Measurements from ENCODE around the gene NOL3.
"Not testable (repeated sequence)": the region's sequence is repeated elsewhere in the genome, so short reads cannot be mapped to it uniquely, and the experiment has no call there.

The NOL3 gene

DNA sequence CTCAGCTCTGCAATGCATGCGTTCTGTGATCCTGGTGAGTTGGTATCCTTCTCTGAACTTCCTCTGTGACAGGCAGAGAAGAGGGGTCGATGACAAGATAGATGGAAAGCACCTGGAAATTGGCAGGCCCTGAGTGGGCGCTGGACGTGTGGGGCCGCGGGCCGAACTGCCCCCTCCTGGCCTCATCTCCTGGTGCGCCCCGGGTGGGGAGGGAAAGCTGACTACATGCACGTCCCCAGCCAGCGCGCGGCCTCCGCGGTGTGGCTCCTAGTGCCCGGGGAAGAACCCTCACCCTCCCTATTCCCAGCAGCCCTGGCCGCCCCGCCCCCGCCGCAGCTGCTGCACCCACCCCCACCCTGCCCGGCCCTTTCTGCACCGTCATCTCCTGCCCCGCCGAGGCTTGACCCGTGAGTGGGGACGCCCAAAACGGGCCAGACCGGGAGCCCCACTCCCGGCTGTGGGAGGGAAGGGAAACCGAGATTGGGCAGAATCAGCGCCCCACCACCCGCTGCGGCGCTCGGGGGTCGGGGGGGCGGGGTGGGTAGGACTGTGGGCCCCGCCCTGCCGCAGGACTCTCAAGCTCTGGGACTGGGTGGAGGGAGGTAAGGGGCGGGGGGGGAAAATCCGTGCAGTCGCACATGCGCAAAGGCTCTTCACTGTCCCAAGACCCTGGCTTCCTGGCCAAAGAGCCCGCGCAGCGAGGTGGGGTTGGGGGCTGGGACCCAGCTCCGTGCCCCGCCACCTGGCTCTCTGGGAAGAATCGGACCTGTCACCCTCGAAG is at the start of gene NOL3:
Gene NOL3 (plus strand): TSS at position 371 of the 781 bp plus-strand sequence.
- DNase-seq = peak; percentile 75

GRCh38 chr16:67122799-67123198 is 47.5 kb upstream of the NOL3 start:
- not testable (repeated sequence) for DNase-seq

DNA sequence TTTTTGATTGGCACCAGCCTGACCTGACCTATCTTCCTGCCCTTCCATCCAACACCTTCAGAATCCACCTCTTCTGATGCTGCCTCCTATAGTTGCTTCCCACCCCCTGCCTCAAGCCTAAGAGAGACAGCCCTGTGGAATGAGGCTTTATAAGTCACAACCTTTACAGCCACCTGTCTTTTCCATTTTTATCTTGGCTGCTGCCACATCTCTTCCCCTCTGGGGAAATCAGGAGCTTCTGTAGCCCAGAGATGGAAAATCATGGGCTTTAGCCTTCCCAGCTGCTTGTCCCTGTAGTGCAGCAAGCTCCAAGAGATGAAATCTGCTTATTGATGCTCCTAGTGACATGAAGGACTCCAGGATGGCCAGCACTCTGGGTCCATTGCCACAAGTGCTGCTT is 41.9 kb upstream of the NOL3 start:
- no peak for DNase-seq

GRCh38 chr16:67128887-67129286 is 41.5 kb upstream of the NOL3 start:
- DNase-seq = no peak

DNA sequence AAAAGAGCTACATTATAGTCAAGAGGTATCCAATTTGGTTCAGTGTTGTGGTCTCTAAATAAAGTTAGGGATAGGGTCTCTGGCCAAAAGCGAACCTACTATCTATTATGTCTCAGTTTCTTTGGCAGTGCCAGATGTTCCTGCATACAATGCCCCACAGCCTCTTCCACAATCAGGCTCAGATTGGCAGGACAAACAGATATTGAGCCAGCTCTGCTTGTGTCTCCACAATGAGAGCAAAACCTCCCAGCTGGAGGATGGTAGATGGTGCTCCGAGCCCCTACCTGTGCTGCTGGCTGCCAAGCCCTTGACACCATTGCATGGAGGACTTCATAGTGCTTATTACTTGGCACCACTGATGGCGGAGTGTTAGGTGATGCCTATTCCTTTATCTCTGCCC is 40.9 kb upstream of the NOL3 start:
- DNase-seq = no peak

DNA sequence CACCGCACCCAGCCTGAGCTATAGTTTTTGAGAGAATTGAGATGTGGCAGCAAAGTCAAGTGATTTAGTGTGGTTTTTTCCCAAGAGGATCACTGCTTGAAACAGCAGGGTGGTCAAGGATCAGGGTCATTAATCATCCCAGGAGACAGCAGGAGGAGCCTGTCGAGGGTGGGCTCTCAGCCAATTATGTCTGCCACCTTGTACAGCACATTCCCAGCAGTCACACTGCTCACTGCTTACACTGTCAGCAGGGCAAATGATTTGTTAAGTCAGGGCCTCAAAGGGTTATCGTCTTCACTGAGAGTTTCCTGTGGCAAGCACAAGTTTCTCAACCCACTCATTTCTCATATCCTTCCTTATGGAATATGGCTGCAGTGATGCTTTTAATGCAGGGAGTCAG is 32.7 kb upstream of the NOL3 start:
- DNase-seq = no peak

DNA sequence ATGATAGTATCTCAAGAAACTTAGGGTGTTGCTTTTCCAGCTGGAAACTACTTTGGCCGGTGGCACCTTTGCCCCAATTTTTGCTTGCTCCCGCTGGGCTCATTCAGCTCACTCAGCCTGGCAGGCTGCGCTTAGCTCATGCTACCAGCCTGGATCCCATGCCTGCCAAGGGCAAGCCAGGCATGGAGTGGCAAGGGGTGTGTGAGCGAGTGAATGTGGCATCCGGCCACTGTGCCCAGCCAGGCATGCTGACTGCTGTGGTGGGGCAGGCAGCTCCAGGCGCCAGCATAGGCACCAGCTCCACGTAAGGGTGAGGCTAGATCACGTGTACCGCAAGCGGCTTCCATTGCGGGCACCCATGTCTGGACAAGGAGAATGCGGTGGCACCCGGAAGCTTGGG is 28.9 kb upstream of the NOL3 start:
- DNase-seq = no peak

DNA sequence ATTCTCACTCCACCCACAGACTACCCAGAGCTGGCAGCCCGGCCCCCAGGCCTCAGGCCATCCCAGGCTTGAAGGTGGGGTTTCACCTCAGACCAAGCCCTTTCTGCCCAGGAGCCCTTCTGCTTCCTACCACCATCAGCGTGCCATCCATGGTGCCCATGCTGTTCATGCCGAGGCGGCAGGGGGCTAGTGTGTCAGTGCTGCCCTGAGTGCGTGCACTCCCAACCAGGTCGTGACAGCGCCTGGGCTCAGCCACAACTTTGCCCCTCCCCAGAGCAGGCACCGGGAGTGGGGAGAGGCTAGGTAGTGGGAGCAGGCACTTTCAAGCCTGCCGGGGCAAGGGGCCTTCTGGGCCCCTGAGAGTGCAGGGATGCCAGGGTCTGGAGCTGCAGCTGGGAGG is 28.0 kb upstream of the NOL3 start:
- no peak for DNase-seq

DNA sequence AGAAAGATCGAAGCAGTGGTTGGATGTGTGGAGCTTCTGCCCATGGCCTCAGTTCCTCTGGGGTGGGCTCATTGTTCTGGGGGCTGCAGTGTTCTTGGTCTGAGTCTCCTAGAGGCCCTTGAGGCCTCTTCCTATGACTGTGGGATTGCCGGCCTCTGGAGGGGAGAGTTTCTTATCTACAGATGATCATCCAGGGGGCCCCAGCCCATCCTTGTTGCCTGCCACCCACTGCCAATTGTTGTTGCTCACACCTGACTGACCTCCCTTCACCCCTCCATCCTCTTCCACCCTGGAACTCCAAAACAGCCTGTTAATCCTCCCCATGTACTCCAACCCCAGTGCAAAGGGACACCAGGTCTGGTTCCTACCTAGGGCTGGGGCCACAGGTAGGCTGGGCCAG is 25.4 kb upstream of the NOL3 start:
- DNase-seq = no peak

DNA sequence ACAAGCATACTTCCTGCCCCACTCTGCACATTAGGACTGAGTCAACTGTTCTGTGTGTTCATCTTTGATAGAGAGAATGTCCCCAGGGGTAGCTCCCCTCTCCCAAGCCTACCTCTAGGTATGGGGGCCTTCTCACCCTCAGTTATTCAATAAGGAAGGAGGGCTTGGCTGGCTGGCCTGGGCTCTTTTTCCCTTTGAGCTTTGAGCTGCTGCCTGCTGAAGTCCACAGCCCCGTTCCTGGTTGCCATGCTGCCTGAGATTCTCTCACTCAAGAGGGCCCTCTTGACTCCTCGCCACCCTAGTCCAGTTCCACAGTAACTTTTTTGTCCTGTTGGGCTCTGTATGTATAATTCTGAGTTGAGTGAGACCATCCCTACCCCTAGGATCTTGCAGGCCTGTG is 24.6 kb upstream of the NOL3 start:
- DNase-seq = no peak

DNA sequence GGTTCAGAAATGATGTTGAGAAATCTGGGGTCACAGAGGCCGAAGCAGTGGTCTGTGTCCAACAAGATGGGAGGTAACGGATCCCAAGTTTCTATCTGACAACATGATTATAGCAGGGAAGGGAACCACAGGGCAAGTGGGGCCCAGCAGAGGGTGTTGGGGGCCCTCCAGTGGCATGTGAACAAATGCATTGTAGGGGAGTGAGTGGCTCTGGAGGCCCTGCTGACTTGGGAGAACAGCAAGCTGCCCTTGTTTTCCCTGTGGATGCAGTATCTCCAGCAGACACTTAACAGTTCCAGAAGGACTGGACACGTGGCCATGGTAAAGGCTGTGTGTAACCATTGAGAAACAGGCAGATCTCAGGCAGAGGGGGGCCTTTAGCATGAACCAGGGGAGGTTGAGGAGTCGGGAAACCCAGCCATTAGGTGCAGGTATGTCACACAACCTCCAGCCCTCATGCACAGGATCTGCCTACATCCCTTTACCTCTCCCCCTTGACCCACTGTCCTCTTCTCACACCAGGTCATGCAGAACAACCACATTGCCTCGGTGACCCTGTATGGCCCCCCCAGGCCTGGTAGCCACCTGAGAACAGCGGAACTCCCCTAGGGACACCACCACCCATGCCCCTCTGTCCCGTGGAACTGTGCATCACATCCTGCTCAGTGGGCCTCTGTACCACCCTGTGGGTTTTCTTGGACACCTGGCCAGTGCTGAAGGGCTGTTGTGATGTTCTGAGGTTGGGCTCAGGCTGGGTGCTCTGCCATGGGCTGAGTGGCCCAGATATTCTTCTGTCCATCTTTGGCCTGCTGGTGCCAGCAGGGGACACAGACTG is 23.6 kb upstream of the NOL3 start:
- no peak for DNase-seq

DNA sequence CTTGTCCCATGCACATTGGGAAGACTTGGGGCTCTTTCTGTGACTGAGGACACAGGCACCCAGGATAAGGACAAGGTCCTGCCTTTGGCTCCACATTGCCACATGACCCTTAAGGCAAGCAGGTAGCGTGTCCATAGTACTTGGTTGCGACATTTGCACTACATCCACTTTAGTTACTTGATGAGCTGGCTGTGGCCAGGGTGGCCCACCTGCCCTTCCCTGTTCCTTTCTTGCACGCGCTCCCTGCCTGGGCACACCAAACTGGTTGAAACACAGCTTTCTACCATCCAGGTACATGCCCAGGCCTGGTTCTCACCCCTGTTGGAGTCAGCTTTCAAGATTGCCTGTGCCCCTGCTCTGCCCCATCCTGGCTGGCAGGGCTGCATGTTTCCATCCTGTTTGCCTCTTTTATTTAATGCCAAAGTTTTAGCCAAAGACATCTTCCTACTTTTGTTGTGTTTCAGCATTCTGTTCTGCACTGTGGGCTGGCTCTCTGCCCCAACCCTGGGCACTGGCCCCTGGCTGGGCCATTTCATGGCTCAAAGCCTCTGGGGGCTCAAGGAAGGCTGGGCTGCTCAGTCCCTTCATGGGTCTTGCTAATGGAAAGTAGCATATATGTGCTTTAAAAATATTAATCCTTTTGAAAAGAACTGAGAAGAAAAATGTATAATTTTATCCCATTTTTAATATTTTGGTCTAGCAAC is 22.7 kb upstream of the NOL3 start:
- DNase-seq = no peak

DNA sequence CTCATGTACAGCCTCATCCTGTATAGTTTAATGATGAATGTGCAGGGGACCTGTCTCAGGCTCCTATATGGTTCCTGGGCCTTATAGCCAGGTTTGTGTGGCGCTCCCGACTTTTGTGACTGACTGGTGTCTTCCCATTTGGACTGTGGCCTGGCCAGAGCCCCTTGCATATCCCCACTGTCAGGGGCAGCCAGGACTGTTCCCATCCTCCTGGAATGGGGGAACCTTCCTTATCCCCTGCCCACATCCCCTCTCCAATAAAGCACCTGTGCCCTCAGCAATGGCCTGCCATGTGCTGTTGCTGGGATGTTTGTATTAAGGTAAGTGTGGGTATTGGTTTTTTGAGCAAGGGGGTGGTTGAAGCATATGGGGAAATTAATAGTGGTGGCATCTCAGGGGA is 22.1 kb upstream of the NOL3 start:
- no peak for DNase-seq

GRCh38 chr16:67148656-67149275 is 21.6 kb upstream of the NOL3 start:
- DNase-seq = no peak

DNA sequence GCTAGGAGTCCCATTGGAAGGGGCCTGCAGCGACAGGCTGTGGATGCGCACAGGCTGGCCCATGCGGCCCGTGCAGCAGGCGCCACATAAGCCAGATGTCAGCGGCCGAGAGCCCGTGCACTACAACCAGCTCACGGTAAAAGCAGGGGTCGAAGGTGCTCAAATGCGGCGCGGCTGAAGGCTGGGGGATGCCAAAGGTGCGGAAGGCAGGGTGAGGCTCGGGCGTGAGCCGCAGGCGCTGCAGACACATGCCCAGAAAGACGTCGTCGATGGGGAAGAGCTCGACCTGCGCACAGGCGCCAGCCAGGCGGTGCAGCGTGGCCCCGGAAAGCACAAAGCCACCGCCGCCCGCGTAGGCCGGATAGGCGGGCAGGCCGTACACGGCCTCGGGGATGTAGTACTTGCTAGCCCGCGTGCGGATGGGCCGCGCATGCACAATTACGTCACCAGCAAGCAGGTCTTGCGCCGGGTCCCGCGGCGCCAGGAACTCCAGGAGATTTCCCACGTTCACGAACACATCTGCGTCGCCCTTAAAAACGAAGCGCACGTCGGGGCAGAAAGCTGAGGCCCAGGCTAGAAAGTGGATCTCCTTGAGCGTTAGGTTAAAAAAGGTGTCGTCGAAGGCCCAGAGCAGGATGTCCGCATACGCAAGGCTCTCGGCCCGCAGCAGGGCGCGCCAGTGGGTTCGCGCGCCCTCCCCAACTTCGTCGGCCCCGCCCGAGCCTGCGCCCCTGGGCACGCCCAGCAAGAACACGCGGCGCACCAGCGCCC is 20.9 kb upstream of the NOL3 start:
- DNase-seq = no peak

- peak; percentile 25 for DNase-seq
Measured at GRCh38 chr16:67150047-67150832, 20.1 kb upstream of the NOL3 start.

GRCh38 chr16:67150833-67151396 is 19.4 kb upstream of the NOL3 start, which contains the start of gene B3GNT9:
B3GNT9 (minus strand) TSS chr16:67150998; CDS start chr16:67150485, 513 bp downstream.
- DNase-seq = peak; percentile 72

GRCh38 chr16:67151431-67152097 is 18.8 kb upstream of the NOL3 start:
- DNase-seq = no peak

DNA sequence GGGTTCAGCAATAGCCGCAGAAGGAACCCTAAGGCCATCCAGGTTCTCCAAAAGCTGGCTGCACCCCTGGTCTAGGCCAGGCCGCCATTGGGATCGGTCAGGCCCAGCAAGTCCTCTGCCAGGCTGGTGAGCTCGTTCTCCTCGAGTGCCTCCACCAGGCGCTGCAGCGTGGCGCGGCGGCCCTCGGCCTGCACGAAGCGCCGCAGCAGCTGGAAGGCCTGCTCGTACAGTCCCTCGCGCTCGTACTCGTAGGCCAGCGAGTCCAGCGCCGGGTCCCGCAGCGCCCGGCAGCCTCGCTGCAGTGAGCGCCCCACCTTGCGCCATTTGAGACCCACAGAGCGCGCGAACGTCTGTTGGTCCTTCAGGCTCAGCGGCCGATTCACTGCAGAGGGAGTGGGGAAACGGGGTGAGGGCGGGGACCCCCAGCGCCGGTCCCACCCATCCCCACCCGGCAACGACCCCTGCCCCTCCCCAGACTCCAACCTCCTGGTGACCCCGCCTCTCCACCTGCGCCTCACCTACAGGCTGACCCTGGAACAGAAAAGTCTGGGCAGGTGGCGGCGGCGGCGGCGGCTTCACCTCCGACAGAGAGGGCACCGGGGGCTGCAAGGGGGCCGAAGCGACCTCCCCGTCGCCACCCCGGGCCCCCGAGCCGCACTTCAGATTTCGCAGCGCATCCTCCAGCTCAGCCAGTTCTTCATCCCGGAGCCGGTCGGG is 15.6 kb upstream of the NOL3 start:
- no peak for DNase-seq

Measured in NCI-H1694 (cell line).